Lung (tissue), 12 donors: Measurements from ENCODE around the gene CSTF1. TPM values are rescaled to one million over a fixed set of nuclear protein-coding genes. Genes with fewer than 3 reads are reported as not detected.
A peak's percentile ranks its signal among the peaks of the same experiment; 100 is the strongest.

ENCODE experiments used
- ATAC-seq: fragments of 200-7000 bp; cut with Tn5 transposase; one replicate; pipeline ENCODE4 v1.9.1; 2020; ENCODE audit warnings: moderate number of reproducible peaks; ENCODE audit not compliant: insufficient read depth, low FRiP score
- DNase-seq, 3 donors: peaks; one replicate each; pipeline ENCODE4 v3.0.0-alpha.2; 2013 to 2017
- H3K27ac ChIP-seq, 2 donors: one replicate each; pipeline ENCODE4 v1.5.1; 2013; ENCODE audit warnings: mild to moderate bottlenecking in 2 of 2, moderate library complexity in 2 of 2, control low read depth in 1 of 2, inconsistent platforms in 1 of 2, low read depth in 1 of 2, low read length in 1 of 2
- H3K27me3 ChIP-seq, 3 donors: one replicate each; pipeline ENCODE4 v1.5.1; 2013; ENCODE audit warnings: low read length in 2 of 3; ENCODE audit not compliant: control insufficient read depth in 3 of 3, insufficient read depth in 3 of 3
- H3K36me3 ChIP-seq, 4 donors: one replicate each; pipeline ENCODE4 v1.5.1; 2013; ENCODE audit warnings: low read length in 4 of 4, mild to moderate bottlenecking in 1 of 4, moderate library complexity in 1 of 4; ENCODE audit not compliant: control insufficient read depth in 4 of 4, insufficient read depth in 4 of 4
- H3K4me1 ChIP-seq, 5 donors: one replicate each; pipeline ENCODE4 v1.5.1; 2013; ENCODE audit warnings: low read length in 5 of 5, mild to moderate bottlenecking in 2 of 5, moderate library complexity in 1 of 5; ENCODE audit not compliant: control insufficient read depth in 5 of 5, insufficient read depth in 5 of 5
- H3K4me3 ChIP-seq: one replicate; pipeline ENCODE4 v1.5.1; 2013; ENCODE audit warnings: mild to moderate bottlenecking, control low read depth, moderate library complexity
- H3K9ac ChIP-seq, 2 donors: one replicate each; pipeline ENCODE4 v1.5.1; 2013; ENCODE audit warnings: low read length in 2 of 2, control low read depth in 1 of 2; ENCODE audit not compliant: insufficient read depth in 1 of 2
- H3K9me3 ChIP-seq, 4 donors: one replicate each; pipeline ENCODE4 v1.5.1; 2013; ENCODE audit warnings: low read length in 3 of 4, mild to moderate bottlenecking in 1 of 4, moderate library complexity in 1 of 4; ENCODE audit not compliant: control insufficient read depth in 4 of 4, insufficient read depth in 3 of 4
- CTCF ChIP-seq: IDR thresholded peaks from 2 replicates; pipeline ENCODE4 v1.5.1; 2012; ENCODE audit warnings: mild to moderate bottlenecking; ENCODE audit errors: control extremely low read depth, extremely low read depth
- WGBS, 2 donors: extraction: QIAGEN DNeasy Blood & Tissue Kit; methylation state at CpG; one replicate each; pipeline ENCODE4 v1.1.7; 2013; 5-methylcytosine and 5-hydroxymethylcytosine counted together
- polyA plus RNA-seq, 2 donors: library from polyadenylated mRNA; stranded (reverse); fragments of 200-250 nt; gene quantifications; one replicate each; pipeline ENCODE4 v1.2.1, GENCODE V29; 2013
- total RNA-seq, 2 donors: library from RNA; depleted of rRNA in 1 of 2; stranded (reverse); fragments of >200 nt in 1 of 2; gene quantifications; one replicate each; pipeline ENCODE4 v1.2.1, GENCODE V29; 2014 to 2021
- donor health status: control.
- donor health status: control.
- donor health status: Bipolar disorder and iron deficiency.
- donor health status: healthy.
- donor health status: DM: yes; HTN: yes; CAD: no.

The CSTF1 gene
- total and polyA plus RNA-seq, 4 donors, result 6.4 to 36.1 (median 19.1) TPM

DNA sequence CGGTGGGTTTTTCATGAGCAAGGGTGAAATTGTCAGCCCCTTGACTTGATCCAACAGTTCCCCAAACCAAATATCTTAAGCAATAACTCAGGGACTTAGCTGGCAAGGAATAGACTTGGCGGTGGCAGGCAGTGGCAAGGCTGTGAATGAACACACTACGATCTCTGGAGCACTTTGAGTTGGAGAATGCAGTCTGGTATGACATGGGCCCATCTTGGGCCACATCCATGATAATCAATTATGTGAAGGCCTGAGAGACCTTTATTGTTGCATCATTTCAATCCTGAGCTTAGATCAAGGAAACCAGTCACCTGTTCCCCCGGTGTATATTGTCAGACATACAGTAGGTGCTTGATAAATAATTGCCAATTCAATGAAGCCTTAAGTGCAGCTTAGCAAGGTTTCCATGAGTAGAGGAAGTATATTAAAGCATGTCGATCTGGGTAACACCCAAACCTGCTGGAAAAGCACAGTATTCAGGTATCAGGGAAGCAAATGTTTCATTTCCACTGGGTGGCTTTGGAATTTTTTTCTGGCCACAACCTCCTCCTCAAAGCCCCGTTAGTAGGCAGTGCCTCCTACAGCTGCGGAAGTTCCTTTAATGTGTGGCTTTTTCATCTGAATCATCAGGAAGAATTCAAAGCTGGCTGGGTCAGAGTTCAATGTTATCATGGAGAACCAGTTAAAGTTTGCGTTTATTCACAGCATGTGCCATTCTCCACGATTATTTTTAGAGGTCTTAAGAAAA is 29.8 kb downstream of the CSTF1 start:
- no peaks in the 10 kb centered on the region for H3K9me3 ChIP-seq
- ATAC-seq (no peak), DNase-seq (no peak)
- H3K27me3 ChIP-seq, result no peaks in the 10 kb centered on the region
- peaks cover 0 to 25% (median under 1%) of the 10 kb centered on the region in 4 donors for H3K36me3 ChIP-seq
- peak overlapping the region in 1 of 2 donors; percentile 20 for H3K27ac ChIP-seq
- no peak overlapping the region for H3K9ac ChIP-seq
- TF ChIP-seq CTCF, result no peak
- 24 to 41% methylated on average over 9 of the region's 9 CpGs for WGBS, 2 donors
- H3K4me1 ChIP-seq, result peaks cover 0 to 56% (median 9%) of the 10 kb centered on the region in 5 donors
- no peak overlapping the region for H3K4me3 ChIP-seq

DNA sequence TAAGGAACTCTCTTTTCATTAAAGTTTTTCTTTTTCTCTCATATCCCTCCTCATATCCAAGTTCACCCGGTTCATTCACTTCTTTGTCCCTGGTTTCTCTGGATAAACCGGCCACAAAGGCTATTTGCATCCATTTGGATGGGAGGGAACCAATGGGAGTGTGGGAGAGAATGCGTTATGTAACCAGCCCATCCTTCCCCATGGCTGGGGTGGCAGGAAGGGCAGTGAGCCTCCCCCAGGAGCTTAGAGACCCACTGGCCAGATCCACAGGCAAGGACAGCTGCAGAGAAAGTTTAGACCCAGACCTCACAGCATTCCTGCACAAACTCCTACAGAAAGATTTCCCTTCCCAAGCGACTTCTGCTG is 30.4 kb downstream of the CSTF1 start:
- WGBS, 2 donors, result 58% methylated on average over 4 of the region's 4 CpGs
- DNase-seq, result no peak
- no peak overlapping the region for H3K9ac ChIP-seq
- no peak for TF ChIP-seq CTCF
- peak overlapping the region in 1 of 2 donors; percentile 74 for H3K27ac ChIP-seq
- no peaks in the 10 kb centered on the region for H3K9me3 ChIP-seq
- no peaks in the 10 kb centered on the region for H3K27me3 ChIP-seq
- peaks cover 0 to 59% (median 12%) of the 10 kb centered on the region in 5 donors for H3K4me1 ChIP-seq
- H3K4me3 ChIP-seq, result no peak overlapping the region
- H3K36me3 ChIP-seq, result peaks cover 0 to 22% (median 0%) of the 10 kb centered on the region in 4 donors
- no peak for ATAC-seq

DNA sequence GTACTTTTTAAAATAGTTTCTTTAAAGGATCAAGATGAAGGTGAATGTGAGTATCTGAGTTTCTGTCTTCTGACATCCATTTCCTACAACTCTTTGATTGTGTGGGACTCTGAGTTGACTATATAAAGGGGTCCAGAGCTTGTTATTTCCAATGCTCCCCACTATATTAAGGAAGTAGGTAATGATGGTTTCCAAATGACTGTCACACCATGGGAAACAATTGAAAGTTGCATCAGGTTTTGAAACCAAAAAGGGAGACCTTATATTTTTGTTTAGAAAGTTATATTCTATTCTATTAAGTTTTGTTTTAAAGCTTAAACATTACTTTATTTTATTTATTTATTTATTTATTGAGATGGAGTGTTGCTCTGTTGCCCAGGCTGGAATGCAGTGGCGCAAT is 30.8 kb downstream of the CSTF1 start:
- H3K9ac ChIP-seq, result no peak overlapping the region
- no peak for ATAC-seq
- peaks cover 0 to 59% (median 13%) of the 10 kb centered on the region in 5 donors for H3K4me1 ChIP-seq
- H3K27ac ChIP-seq, result no peak overlapping the region
- no peak overlapping the region for H3K4me3 ChIP-seq
- H3K36me3 ChIP-seq, result peaks cover 0 to 22% (median 0%) of the 10 kb centered on the region in 4 donors
- 82 to 95% methylated on average over 1 of the region's 1 CpG for WGBS, 2 donors
- H3K9me3 ChIP-seq, result no peaks in the 10 kb centered on the region
- DNase-seq, result no peak
- H3K27me3 ChIP-seq, result no peaks in the 10 kb centered on the region
- no peak for TF ChIP-seq CTCF
